Progenitor cell of endocrine pancreas (in vitro differentiated cells): ENCODE results near the gene IL34. TPM values are rescaled to one million over a fixed set of nuclear protein-coding genes. Genes with fewer than 3 reads are reported as not detected.
"Not testable (repeated sequence)": the region's sequence is repeated elsewhere in the genome, so short reads cannot be mapped to it uniquely, and the experiment has no call there.

Source experiments
- DNase-seq: peaks from one replicate; pipeline ENCODE4 v3.0.0; 2021; ENCODE audit warnings: low spot score; ENCODE audit not compliant: unreplicated experiment
- H3K27ac Mint-ChIP-seq: 2 replicates; pipeline ENCODE4 v1.8.0; 2021; ENCODE audit warnings: mild to moderate bottlenecking, moderate library complexity, mixed read lengths
- H3K27me3 Mint-ChIP-seq: 2 replicates; pipeline ENCODE4 v1.8.0; 2021; ENCODE audit warnings: mixed read lengths
- H3K36me3 Mint-ChIP-seq: 2 replicates; pipeline ENCODE4 v1.8.0; 2022; ENCODE audit warnings: mixed read lengths; ENCODE audit not compliant: insufficient read depth
- H3K4me1 Mint-ChIP-seq: 2 replicates; pipeline ENCODE4 v1.8.0; 2021; ENCODE audit warnings: low read depth, mixed read lengths
- H3K4me3 Mint-ChIP-seq: 2 replicates; pipeline ENCODE4 v1.8.0; 2021; ENCODE audit warnings: low read depth, mild to moderate bottlenecking, moderate library complexity, mixed read lengths
- H3K9me3 Mint-ChIP-seq: 2 replicates; pipeline ENCODE4 v1.8.0; 2021; ENCODE audit warnings: low read depth, mixed read lengths
- CTCF ChIP-seq: fragments of 200-600 bp; sonication (generic); IDR thresholded peaks from one replicate; pipeline ENCODE4 v1.5.0; 2021; ENCODE audit warnings: antibody characterized with exemption, mild to moderate bottlenecking; ENCODE audit not compliant: unreplicated experiment
- total RNA-seq: library from RNA; stranded (reverse); gene quantifications from 2 replicates; pipeline ENCODE4 v1.2.1, GENCODE V29; 2021

Gene IL34
- total RNA-seq, 1 donor from 2014 or later = not detected

- peaks cover 3% of the 10 kb centered on the region for H3K27me3 Mint-ChIP-seq
- no peak overlapping the region for H3K27ac Mint-ChIP-seq
- no peak for TF ChIP-seq CTCF
- H3K4me1 Mint-ChIP-seq = no peaks in the 10 kb centered on the region
- no peak overlapping the region for H3K4me3 Mint-ChIP-seq
- no peak for DNase-seq
- H3K9me3 Mint-ChIP-seq = peaks cover 8% of the 10 kb centered on the region
- no peaks in the 10 kb centered on the region for H3K36me3 Mint-ChIP-seq
Observed at GRCh38 chr16:70634861-70635260, 11.5 kb upstream of the IL34 start.

- Mint-ChIP-seq H3K9me3 (peaks cover 6% of the 10 kb centered on the region), H3K36me3 (no peaks in the 10 kb centered on the region), H3K27ac (no peak overlapping the region), H3K27me3 (peaks cover 3% of the 10 kb centered on the region), H3K4me3 (no peak overlapping the region), H3K4me1 (no peaks in the 10 kb centered on the region)
- no peak for TF ChIP-seq CTCF
- no peak for DNase-seq
Observed at GRCh38 chr16:70635336-70636016, 10.9 kb upstream of the IL34 start.

- no peak for DNase-seq
- no peaks in the 10 kb centered on the region for H3K4me1 Mint-ChIP-seq
- H3K9me3 Mint-ChIP-seq = no peaks in the 10 kb centered on the region
- no peaks in the 10 kb centered on the region for H3K36me3 Mint-ChIP-seq
- no peak overlapping the region for H3K27ac Mint-ChIP-seq
- no peak for TF ChIP-seq CTCF
- no peak overlapping the region for H3K4me3 Mint-ChIP-seq
- H3K27me3 Mint-ChIP-seq = no peaks in the 10 kb centered on the region
Observed at GRCh38 chr16:70638814-70639792, 7.3 kb upstream of the IL34 start.

- Mint-ChIP-seq H3K27me3 (peaks cover 2% of the 10 kb centered on the region), H3K27ac (no peak overlapping the region), H3K4me1 (no peaks in the 10 kb centered on the region), H3K9me3 (no peaks in the 10 kb centered on the region), H3K36me3 (no peaks in the 10 kb centered on the region), H3K4me3 (no peak overlapping the region)
- DNase-seq = no peak
- TF ChIP-seq CTCF = no peak
Observed at GRCh38 chr16:70642633-70643032, 3.7 kb upstream of the IL34 start.

- not testable (repeated sequence) for H3K27me3 Mint-ChIP-seq, H3K36me3 Mint-ChIP-seq, DNase-seq, H3K9me3 Mint-ChIP-seq, H3K4me1 Mint-ChIP-seq, H3K4me3 Mint-ChIP-seq, H3K27ac Mint-ChIP-seq
Observed at GRCh38 chr16:70643264-70643663, 3.1 kb upstream of the IL34 start.
